ENCODE data around the gene PRKG1.

Gene PRKG1

DNA sequence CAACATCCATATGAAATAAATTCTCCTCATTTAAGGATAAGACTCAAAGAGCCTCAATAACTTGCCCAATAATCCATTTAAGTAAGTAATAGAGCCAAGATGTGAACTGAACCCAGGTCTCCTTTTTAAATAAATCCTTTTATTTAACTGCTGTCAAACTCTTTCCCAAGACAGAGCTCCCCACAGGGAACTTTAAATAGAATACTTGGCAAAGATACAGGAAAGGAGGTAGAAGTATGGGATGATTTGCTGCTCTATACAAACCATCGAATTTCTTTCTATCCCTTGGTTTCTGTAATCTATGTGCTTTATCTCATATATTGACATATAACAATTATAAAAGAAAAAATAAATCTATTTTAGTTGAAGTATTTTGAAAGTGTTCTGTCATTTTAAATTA lies 329.2 kb downstream of the PRKG1 start:
- Histone ChIP-seq H3K23ac (ENCODE audit: low read length) (no peak overlapping the region), H3K27me3 (ENCODE audit: insufficient read depth, low read length, poor library complexity) (no peaks in the 10 kb centered on the region), H3K79me1 (ENCODE audit: low read length) (no peaks in the 10 kb centered on the region), H4K8ac (ENCODE audit: low read depth, low read length) (no peak overlapping the region), H2BK120ac (ENCODE audit: low read depth, low read length) (no peak overlapping the region), H3K9ac (ENCODE audit: low read length) (no peak overlapping the region), H2AK5ac (ENCODE audit: low read length) (no peak overlapping the region), H3K4me2 (ENCODE audit: low read length) (no peak overlapping the region), H3K18ac (ENCODE audit: low read length) (no peak overlapping the region), H2BK5ac (ENCODE audit: low read length) (no peak overlapping the region), H4K5ac (ENCODE audit: low read length) (no peak overlapping the region), H3K4ac (ENCODE audit: low read depth, low read length) (no peak overlapping the region), H3K4me1 (ENCODE audit: control insufficient read depth, low read depth, low read length) (no peaks in the 10 kb centered on the region), H3K56ac (ENCODE audit: low read length) (no peak overlapping the region), H3K79me2 (ENCODE audit: control insufficient read depth, insufficient read depth, low read length) (no peaks in the 10 kb centered on the region), H3K27ac (ENCODE audit: low read depth, low read length) (no peak overlapping the region), H3K36me3 (ENCODE audit: control insufficient read depth, insufficient read depth, low read length) (no peaks in the 10 kb centered on the region), H2BK15ac (replicated peaks; ENCODE audit: low read depth) (no peak overlapping the region), H3K4me3 (ENCODE audit: low read length) (no peak overlapping the region)
- DNase-seq, result no peak
- WGBS (ENCODE audit: extremely low coverage, insufficient coverage, low lambda C conversion rate), result no CpG with 5 or more reads among the region's 1 CpG

- Histone ChIP-seq H3K4me3 (ENCODE audit: low read length) (no peak overlapping the region), H2BK120ac (ENCODE audit: low read depth, low read length) (no peak overlapping the region), H3K4me1 (ENCODE audit: control insufficient read depth, low read depth, low read length) (no peaks in the 10 kb centered on the region), H4K5ac (ENCODE audit: low read length) (no peak overlapping the region), H3K56ac (ENCODE audit: low read length) (no peak overlapping the region), H3K79me2 (ENCODE audit: control insufficient read depth, insufficient read depth, low read length) (no peaks in the 10 kb centered on the region), H3K79me1 (ENCODE audit: low read length) (no peaks in the 10 kb centered on the region), H3K27me3 (ENCODE audit: insufficient read depth, low read length, poor library complexity) (no peaks in the 10 kb centered on the region), H4K8ac (ENCODE audit: low read depth, low read length) (no peak overlapping the region), H3K9ac (ENCODE audit: low read length) (no peak overlapping the region), H3K27ac (ENCODE audit: low read depth, low read length) (no peak overlapping the region), H3K23ac (ENCODE audit: low read length) (no peak overlapping the region), H3K36me3 (ENCODE audit: control insufficient read depth, insufficient read depth, low read length) (no peaks in the 10 kb centered on the region), H2BK15ac (replicated peaks; ENCODE audit: low read depth) (no peak overlapping the region), H3K4me2 (ENCODE audit: low read length) (no peak overlapping the region), H2AK5ac (ENCODE audit: low read length) (no peak overlapping the region), H3K4ac (ENCODE audit: low read depth, low read length) (no peak overlapping the region), H2BK5ac (ENCODE audit: low read length) (no peak overlapping the region), H3K18ac (ENCODE audit: low read length) (no peak overlapping the region)
- no CpG with 5 or more reads among the region's 10 CpGs for WGBS (ENCODE audit: extremely low coverage, insufficient coverage, low lambda C conversion rate)
- DNase-seq, result peak; percentile 13
These were observed 331.5 kb downstream of the PRKG1 start for GRCh38 chr10:51405580-51406351.

- WGBS (ENCODE audit: extremely low coverage, insufficient coverage, low lambda C conversion rate), result no CpG with 5 or more reads among the region's 6 CpGs
- Histone ChIP-seq H2AK5ac (ENCODE audit: low read length) (no peak overlapping the region), H3K27ac (ENCODE audit: low read depth, low read length) (no peak overlapping the region), H3K4me1 (ENCODE audit: control insufficient read depth, low read depth, low read length) (no peaks in the 10 kb centered on the region), H3K27me3 (ENCODE audit: insufficient read depth, low read length, poor library complexity) (no peaks in the 10 kb centered on the region), H3K4ac (ENCODE audit: low read depth, low read length) (no peak overlapping the region), H3K4me2 (ENCODE audit: low read length) (no peak overlapping the region), H3K9ac (ENCODE audit: low read length) (no peak overlapping the region), H3K23ac (ENCODE audit: low read length) (no peak overlapping the region), H4K8ac (ENCODE audit: low read depth, low read length) (no peak overlapping the region), H3K79me1 (ENCODE audit: low read length) (no peaks in the 10 kb centered on the region), H3K79me2 (ENCODE audit: control insufficient read depth, insufficient read depth, low read length) (no peaks in the 10 kb centered on the region), H2BK15ac (replicated peaks; ENCODE audit: low read depth) (no peak overlapping the region), H3K4me3 (ENCODE audit: low read length) (no peak overlapping the region), H4K5ac (ENCODE audit: low read length) (no peak overlapping the region), H3K56ac (ENCODE audit: low read length) (no peak overlapping the region), H3K36me3 (ENCODE audit: control insufficient read depth, insufficient read depth, low read length) (no peaks in the 10 kb centered on the region), H3K18ac (ENCODE audit: low read length) (no peak overlapping the region), H2BK120ac (ENCODE audit: low read depth, low read length) (no peak overlapping the region), H2BK5ac (ENCODE audit: low read length) (no peak overlapping the region)
- no peak for DNase-seq
These were observed 332.3 kb downstream of the PRKG1 start for GRCh38 chr10:51406581-51406980.

GRCh38 chr10:51416494-51416893 lies 342.2 kb downstream of the PRKG1 start:
- Histone ChIP-seq H3K9ac (ENCODE audit: low read length) (no peak overlapping the region), H3K4me1 (ENCODE audit: control insufficient read depth, low read depth, low read length) (no peaks in the 10 kb centered on the region), H3K18ac (ENCODE audit: low read length) (no peak overlapping the region), H3K56ac (ENCODE audit: low read length) (no peak overlapping the region), H2AK5ac (ENCODE audit: low read length) (no peak overlapping the region), H2BK5ac (ENCODE audit: low read length) (no peak overlapping the region), H4K8ac (ENCODE audit: low read depth, low read length) (no peak overlapping the region), H3K27me3 (ENCODE audit: insufficient read depth, low read length, poor library complexity) (no peaks in the 10 kb centered on the region), H3K4ac (ENCODE audit: low read depth, low read length) (no peak overlapping the region), H3K4me2 (ENCODE audit: low read length) (no peak overlapping the region), H3K23ac (ENCODE audit: low read length) (no peak overlapping the region), H3K79me1 (ENCODE audit: low read length) (no peaks in the 10 kb centered on the region), H3K79me2 (ENCODE audit: control insufficient read depth, insufficient read depth, low read length) (no peaks in the 10 kb centered on the region), H3K27ac (ENCODE audit: low read depth, low read length) (no peak overlapping the region), H2BK15ac (replicated peaks; ENCODE audit: low read depth) (no peak overlapping the region), H4K5ac (ENCODE audit: low read length) (no peak overlapping the region), H3K4me3 (ENCODE audit: low read length) (no peak overlapping the region), H3K36me3 (ENCODE audit: control insufficient read depth, insufficient read depth, low read length) (no peaks in the 10 kb centered on the region), H2BK120ac (ENCODE audit: low read depth, low read length) (no peak overlapping the region)
- no CpG with 5 or more reads among the region's 4 CpGs for WGBS (ENCODE audit: extremely low coverage, insufficient coverage, low lambda C conversion rate)
- DNase-seq, result no peak

- no peaks in the 10 kb centered on the region for H3K27me3 ChIP-seq (ENCODE audit: insufficient read depth, low read length, poor library complexity)
- H3K4ac ChIP-seq (ENCODE audit: low read depth, low read length), result no peak overlapping the region
- no peak overlapping the region for H3K56ac ChIP-seq (ENCODE audit: low read length)
- H3K4me3 ChIP-seq (ENCODE audit: low read length), result no peak overlapping the region
- no peak overlapping the region for H4K8ac ChIP-seq (ENCODE audit: low read depth, low read length)
- no peak overlapping the region for H2BK15ac ChIP-seq (replicated peaks; ENCODE audit: low read depth)
- H3K79me2 ChIP-seq (ENCODE audit: control insufficient read depth, insufficient read depth, low read length), result no peaks in the 10 kb centered on the region
- no peaks in the 10 kb centered on the region for H3K36me3 ChIP-seq (ENCODE audit: control insufficient read depth, insufficient read depth, low read length)
- no peak overlapping the region for H3K9ac ChIP-seq (ENCODE audit: low read length)
- H3K23ac ChIP-seq (ENCODE audit: low read length), result no peak overlapping the region
- H3K79me1 ChIP-seq (ENCODE audit: low read length), result no peaks in the 10 kb centered on the region
- H2AK5ac ChIP-seq (ENCODE audit: low read length), result no peak overlapping the region
- no peak overlapping the region for H2BK120ac ChIP-seq (ENCODE audit: low read depth, low read length)
- no peak for DNase-seq
- no peak overlapping the region for H3K4me2 ChIP-seq (ENCODE audit: low read length)
- no peak overlapping the region for H2BK5ac ChIP-seq (ENCODE audit: low read length)
- H3K27ac ChIP-seq (ENCODE audit: low read depth, low read length), result no peak overlapping the region
- WGBS (ENCODE audit: extremely low coverage, insufficient coverage, low lambda C conversion rate), result 100% methylated on average over 2 of the region's 3 CpGs
- no peaks in the 10 kb centered on the region for H3K4me1 ChIP-seq (ENCODE audit: control insufficient read depth, low read depth, low read length)
- H3K18ac ChIP-seq (ENCODE audit: low read length), result no peak overlapping the region
- H4K5ac ChIP-seq (ENCODE audit: low read length), result no peak overlapping the region
These were observed 345.2 kb downstream of the PRKG1 start for GRCh38 chr10:51419196-51420093.
